WERI-Rb-1 (cell line): Measurements from ENCODE around the gene ITSN1.
"Not testable (repeated sequence)": the region's sequence is repeated elsewhere in the genome, so short reads cannot be mapped to it uniquely, and the experiment has no call there.

Experiments used
- DNase-seq: peaks from one replicate; pipeline ENCODE4 v3.0.0-alpha.2; 2020
- H3K27ac ChIP-seq: fragments of 250-450 bp; sonication (Bioruptor Pico); 2 replicates; pipeline ENCODE4 v1.5.1; 2020; ENCODE audit warnings: mild to moderate bottlenecking, moderate library complexity
- H3K27me3 ChIP-seq: fragments of 250-450 bp; sonication (Bioruptor Pico); 2 replicates; pipeline ENCODE4 v1.5.1; 2021; ENCODE audit warnings: mild to moderate bottlenecking, low read depth, moderate library complexity; ENCODE audit not compliant: insufficient read depth, severe bottlenecking
- H3K36me3 ChIP-seq: fragments of 250-450 bp; sonication (Bioruptor Pico); 2 replicates; pipeline ENCODE4 v1.5.1; 2020; ENCODE audit warnings: mild to moderate bottlenecking, moderate library complexity
- H3K4me3 ChIP-seq: 2 replicates; pipeline ENCODE4 v1.5.1; 2011; ENCODE audit warnings: low read depth, mild to moderate bottlenecking, control low read depth, low read length
- H3K9me3 ChIP-seq: fragments of 250-450 bp; sonication (Bioruptor Pico); 2 replicates; pipeline ENCODE4 v1.5.1; 2021; ENCODE audit warnings: mild to moderate bottlenecking, moderate library complexity; ENCODE audit not compliant: severe bottlenecking
- CTCF ChIP-seq: IDR thresholded peaks from 2 replicates; pipeline ENCODE4 v1.5.1; 2011; ENCODE audit warnings: low read depth, mild to moderate bottlenecking, control low read depth, inconsistent platforms, low read length

ITSN1 gene

GRCh38 chr21:33642027-33642895 is at the start of gene ITSN1:
TSS of gene ITSN1 (plus strand) at chr21:33642501. CDS start at chr21:33718829, 76,328 bp downstream.
- Histone ChIP-seq H3K9me3 (no peaks in the 10 kb centered on the region), H3K27ac (peak within 1 kb of the TSS; percentile 92), H3K4me3 (peak within 1 kb of the TSS; percentile 96), H3K36me3 (peaks cover 7% of the 10 kb centered on the region), H3K27me3 (no peaks in the 10 kb centered on the region)
- DNase-seq: peak; percentile 100
- no peak for TF ChIP-seq CTCF

GRCh38 chr21:33598051-33598450 is 44.2 kb upstream of the ITSN1 start:
- H3K36me3 ChIP-seq: peaks cover 80% of the 10 kb centered on the region
- DNase-seq: no peak
- H3K4me3 ChIP-seq: no peak overlapping the region
- no peaks in the 10 kb centered on the region for H3K27me3 ChIP-seq
- H3K27ac ChIP-seq: no peak overlapping the region
- no peak for TF ChIP-seq CTCF
- no peaks in the 10 kb centered on the region for H3K9me3 ChIP-seq

GRCh38 chr21:33608559-33608958 is 33.7 kb upstream of the ITSN1 start:
- no peaks in the 10 kb centered on the region for H3K9me3 ChIP-seq
- peaks cover 37% of the 10 kb centered on the region for H3K36me3 ChIP-seq
- no peak overlapping the region for H3K27ac ChIP-seq
- no peak overlapping the region for H3K4me3 ChIP-seq
- no peak for DNase-seq
- H3K27me3 ChIP-seq: no peaks in the 10 kb centered on the region
- no peak for TF ChIP-seq CTCF

- Histone ChIP-seq H3K4me3 (no peak overlapping the region), H3K27ac (no peak overlapping the region), H3K9me3 (no peaks in the 10 kb centered on the region), H3K36me3 (peaks cover 40% of the 10 kb centered on the region), H3K27me3 (no peaks in the 10 kb centered on the region)
- no peak for TF ChIP-seq CTCF
- no peak for DNase-seq
Measured at GRCh38 chr21:33611006-33611744, 31.1 kb upstream of the ITSN1 start.

- DNase-seq, H3K4me3 ChIP-seq, H3K27ac ChIP-seq, H3K27me3 ChIP-seq, H3K9me3 ChIP-seq: not testable (repeated sequence)
- H3K36me3 ChIP-seq: peaks cover 54% of the 10 kb centered on the region
Measured at GRCh38 chr21:33617565-33617964, 24.7 kb upstream of the ITSN1 start.

GRCh38 chr21:33618407-33618806 is 23.9 kb upstream of the ITSN1 start:
- DNase-seq: no peak
- Histone ChIP-seq H3K36me3 (peaks cover 50% of the 10 kb centered on the region), H3K27me3 (no peaks in the 10 kb centered on the region), H3K9me3 (no peaks in the 10 kb centered on the region), H3K27ac (no peak overlapping the region), H3K4me3 (no peak overlapping the region)
- TF ChIP-seq CTCF: no peak
